GM18867 (cell line): ENCODE measurements around the gene RAB11FIP2.
"Not testable (repeated sequence)": the region's sequence is repeated elsewhere in the genome, so short reads cannot be mapped to it uniquely, and the experiment has no call there.

Experiments used
- ATAC-seq: cut with Tn5 transposase; IDR thresholded peaks from one replicate; pipeline ENCODE4 v1.9.1; 2021; ENCODE audit warnings: mild to moderate bottlenecking, moderate library complexity; ENCODE audit not compliant: unreplicated experiment

The RAB11FIP2 gene, protein sequence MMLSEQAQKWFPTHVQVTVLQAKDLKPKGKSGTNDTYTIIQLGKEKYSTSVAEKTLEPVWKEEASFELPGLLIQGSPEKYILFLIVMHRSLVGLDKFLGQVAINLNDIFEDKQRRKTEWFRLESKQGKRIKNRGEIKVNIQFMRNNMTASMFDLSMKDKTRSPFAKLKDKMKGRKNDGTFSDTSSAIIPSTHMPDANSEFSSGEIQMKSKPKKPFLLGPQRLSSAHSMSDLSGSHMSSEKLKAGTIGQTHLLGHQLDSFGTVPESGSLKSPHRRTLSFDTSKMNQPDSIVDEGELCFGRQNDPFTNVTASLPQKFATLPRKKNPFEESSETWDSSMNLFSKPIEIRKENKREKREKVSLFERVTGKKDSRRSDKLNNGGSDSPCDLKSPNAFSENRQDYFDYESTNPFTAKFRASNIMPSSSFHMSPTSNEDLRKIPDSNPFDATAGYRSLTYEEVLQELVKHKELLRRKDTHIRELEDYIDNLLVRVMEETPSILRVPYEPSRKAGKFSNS

DNA sequence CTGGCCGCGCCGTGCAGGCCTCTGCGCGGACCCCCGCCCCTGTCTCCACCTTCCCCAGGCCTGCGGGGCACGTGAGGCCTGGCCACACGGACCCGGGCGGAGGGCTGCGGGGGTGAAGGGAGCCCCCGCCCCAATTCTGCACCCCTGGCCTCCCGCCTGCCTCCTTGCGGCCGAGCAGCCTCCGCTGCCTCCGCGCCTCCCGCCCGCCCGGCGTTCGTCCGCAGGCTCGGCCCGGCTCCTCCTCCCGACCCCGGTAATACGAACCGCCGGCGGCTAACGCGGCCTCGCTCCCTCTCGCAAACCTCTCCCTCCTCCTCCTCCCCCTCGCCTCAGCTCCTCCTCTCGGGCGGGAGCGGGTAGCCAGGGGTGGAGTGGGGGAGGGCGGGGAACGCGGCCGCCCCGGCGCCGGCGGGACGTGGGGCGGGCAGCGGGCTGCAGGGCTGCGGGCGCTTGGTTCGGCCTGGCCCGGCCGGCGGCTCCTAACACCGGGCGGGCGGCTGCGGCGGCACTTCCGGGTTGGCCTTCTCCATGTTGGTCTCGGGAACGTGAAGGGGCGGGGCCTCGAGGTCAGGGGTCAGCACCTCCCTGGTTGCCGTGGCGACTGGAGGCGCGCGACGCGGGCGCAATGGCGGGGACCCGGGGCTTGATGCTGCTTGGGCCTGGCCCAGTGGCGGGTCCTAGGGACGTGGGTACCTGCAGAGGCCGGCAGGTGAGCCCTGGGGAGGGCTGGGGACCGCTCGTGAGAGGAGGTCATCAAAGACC is at the start of gene RAB11FIP2:
Gene RAB11FIP2 (minus strand): TSS at position 547 of the 762 bp plus-strand sequence. CDS start 778 bp downstream, outside the sequence.
- peak; percentile 95 for ATAC-seq

DNA sequence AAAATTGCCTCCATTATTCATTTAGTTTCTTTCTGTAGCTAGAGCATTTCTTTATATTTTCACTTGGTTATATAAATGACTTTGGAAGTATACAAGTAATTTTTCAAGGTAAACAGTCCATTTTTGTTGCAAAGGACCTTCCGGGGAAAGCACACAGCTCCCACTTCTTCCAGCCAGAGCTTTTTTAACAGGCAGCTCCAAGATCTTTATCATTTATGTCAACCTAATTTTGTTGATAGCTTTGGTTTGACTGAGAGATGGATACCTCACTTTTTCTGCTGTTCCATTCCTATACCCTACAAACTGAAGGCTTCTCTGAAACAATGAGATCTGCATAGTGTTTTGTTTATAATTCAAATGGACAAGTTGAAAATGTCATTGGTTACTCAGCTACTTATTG is 49.3 kb upstream of the RAB11FIP2 start:
- no peak for ATAC-seq

DNA sequence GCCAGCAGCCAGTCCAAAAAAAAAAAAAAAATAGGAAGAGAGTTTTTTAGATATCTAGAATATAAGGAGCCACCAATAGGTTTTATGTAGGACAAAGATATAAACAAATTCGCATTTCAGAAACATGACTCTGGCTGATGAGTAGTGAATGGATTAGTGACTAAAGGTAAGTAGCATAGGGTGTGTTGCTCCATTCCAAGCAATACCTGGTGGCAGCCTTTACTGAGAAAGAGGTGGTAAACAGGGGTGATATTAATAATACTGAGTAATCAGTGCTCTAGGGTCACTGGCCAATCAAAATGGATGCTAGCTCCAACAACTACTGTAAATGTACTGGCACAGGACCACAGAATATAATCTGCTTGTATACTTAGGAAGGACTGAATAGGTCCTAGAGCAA is 45.5 kb upstream of the RAB11FIP2 start:
- ATAC-seq: no peak

DNA sequence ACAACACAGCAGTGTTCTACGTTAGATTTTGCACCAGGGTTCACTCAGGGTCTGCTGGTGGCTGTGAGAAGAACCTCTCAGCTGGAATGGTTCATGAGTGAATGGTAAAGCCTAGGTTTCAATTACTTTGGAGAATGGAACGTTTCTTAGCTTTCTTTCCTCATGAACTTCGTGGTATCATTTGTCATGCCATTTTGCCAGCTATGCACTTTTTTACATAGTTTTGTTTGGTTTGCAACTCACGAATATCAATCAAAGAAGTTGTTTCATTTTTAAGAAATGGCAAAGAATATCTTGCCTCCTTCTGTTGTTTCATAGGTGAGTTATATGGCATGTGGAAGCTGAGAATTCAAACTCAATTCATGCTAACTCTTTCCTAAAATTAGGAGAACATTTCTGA is 34.1 kb upstream of the RAB11FIP2 start:
- no peak for ATAC-seq

DNA sequence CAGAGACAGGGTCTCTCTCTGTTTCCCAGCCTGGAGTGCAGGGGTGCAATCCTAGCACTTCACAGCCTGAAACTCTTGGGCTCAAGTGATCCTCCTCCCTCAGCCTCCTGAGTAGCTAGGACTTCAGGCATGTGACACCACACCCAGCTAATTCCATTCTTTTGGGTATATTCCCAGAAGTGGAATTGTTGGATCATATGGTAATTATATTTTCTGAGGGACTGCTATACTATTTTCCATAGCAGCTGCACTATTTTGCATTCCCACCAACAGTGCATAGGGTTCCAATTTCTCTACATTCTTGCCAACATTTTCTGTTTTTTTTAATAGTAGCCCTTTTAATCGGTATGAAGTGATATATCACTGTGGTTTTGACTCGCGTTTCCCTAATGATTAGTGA is 30.0 kb upstream of the RAB11FIP2 start:
- ATAC-seq: no peak

DNA sequence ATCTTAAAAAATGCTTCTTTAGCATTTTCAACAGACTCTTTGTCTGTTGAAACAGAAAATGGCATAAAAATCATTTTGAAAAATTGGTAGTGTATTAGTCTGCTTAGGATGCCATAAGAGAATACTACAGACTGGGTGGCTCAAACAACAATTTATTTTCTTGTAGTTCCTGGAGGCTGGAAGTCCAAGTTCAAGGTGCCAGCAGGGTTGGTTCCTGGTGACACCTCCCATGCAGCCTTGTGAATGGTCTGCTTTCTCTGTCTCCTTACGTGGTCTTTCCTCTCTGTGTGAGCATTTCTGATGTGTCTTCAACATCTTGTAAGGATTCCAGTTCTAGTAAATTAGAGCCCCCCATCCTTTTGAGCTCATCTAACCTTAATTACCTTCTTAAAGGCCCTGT is 26.1 kb upstream of the RAB11FIP2 start:
- no peak for ATAC-seq

DNA sequence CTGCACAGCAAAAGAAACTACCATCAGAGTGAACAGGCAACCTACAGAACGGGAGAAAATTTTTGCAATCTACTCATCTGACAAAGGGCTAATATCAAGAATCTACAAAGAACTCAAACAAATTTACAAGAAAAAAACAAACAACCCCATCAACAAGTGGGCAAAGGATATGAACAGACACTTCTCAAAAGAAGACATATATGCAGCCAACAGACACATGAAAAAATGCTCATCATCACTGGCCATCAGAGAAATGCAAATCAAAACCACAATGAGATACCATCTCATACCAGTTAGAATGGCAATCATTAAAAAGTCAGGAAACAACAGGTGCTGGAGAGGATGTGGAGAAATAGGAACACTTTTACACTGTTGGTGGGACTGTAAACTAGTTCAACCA is 20.6 kb upstream of the RAB11FIP2 start:
- not testable (repeated sequence) for ATAC-seq

DNA sequence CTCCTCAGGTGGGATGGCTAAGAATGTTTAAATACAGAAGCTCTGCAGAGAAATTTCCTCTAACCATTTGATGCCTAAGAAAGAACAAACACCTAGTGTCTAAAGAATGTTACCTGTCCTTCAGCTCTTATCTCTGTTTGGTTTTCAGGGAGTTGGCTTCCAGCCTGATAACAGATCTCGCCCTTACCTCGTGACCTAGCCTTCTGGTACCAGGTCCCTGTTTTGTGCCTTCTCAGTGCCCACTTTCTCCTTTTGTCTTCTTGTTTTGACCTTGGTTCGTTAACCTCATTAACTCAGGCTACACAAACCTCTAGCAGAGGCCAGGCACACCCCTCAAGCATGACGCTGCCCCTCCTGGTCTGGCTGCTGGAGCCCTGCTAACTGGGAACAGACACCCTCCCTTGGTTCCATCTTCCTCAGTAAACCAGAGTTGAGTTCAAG is 16.1 kb upstream of the RAB11FIP2 start:
- no peak for ATAC-seq

DNA sequence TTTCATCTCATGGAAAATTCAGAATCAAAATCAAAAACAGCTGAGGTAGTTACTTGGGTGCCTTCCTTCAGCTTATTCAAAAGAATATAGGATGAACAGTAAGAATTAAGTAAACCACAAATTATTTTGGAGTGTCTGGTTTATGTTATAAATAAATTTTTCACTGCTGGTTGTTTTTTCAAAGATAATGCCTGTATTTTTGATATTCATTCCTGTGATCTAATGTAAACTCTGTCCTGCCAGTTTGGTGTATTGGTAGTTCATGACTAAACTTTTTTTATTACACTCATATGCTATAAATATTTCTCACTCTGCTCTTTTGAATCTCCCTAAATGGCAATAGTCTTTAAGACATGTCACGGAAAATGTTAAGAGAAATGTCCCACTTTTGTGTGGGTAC is 11.6 kb upstream of the RAB11FIP2 start:
- ATAC-seq: no peak

DNA sequence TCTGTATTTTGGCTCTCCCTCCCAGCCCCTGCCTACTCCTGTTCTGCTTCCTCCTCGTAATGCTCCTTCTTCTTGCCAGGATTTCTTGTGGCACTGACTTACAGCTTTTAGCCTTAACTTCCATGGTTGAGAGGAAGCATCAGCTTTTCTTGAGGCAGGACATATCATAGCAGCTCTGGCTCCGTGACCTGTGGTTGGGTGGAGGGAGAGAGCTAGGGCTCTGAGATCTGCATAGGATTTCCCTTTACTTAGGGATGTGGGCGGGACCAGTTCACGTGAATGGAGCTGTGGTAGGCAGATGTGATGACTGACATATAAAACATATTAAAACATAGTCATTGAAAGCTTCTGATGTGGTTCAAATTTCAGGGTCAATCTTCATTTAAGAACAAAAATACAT is 10.6 kb upstream of the RAB11FIP2 start:
- ATAC-seq: no peak

DNA sequence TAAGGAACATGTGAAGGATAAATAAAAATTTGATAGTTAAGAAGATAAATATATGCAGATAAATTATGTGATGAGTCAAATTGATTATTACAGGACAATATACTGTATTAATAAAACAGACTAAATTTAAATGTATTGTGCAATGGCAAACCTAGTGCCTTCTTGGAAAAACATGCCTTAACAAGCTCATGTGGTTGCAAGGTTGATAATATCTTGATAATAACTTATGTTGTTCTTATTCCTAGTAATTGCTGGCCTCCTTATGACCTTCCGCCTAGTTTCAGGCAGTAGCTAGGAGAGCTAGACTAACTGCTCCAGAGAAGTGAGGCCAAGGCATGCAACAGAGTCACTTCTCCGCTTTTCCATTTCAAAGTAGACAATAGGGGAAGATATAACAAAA is 7.6 kb upstream of the RAB11FIP2 start:
- ATAC-seq: no peak

DNA sequence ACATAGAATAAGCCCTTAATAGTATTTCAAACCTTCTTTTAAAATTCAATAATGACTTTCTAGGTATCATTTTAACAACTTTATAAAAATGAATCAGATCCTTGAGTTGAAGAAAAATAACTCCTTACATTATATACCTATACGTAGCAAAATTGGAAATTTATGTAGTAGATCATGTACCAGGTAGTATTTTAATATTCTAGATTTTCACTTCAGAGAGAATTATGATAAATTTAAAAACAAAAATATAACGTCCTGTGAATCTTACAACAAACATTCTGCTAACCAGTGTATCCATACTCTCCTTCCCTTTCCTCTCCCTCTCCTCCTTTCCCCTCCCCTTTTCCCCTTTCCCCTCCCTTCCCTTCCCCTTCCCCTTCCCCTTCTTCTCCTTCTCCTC is 6.1 kb upstream of the RAB11FIP2 start:
- ATAC-seq: no peak

DNA sequence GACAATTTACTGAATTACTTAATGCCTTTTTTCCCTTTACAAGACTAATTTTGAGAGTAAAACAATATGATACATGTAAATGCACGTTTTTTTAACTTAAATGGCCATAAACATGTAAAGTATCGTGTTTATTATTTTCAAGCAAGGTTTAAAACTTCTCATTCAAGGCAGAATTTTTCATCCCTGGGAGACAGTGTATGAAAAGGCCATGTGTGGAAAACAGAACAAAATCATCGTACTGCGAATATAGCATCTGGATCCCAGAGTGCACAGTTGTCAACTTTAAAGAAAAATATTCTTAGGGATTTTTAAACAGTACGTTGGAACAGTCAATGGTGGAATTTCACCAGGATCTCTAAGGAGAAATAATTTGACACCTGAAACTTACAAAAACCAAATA is 1.1 kb upstream of the RAB11FIP2 start:
- ATAC-seq: no peak

DNA sequence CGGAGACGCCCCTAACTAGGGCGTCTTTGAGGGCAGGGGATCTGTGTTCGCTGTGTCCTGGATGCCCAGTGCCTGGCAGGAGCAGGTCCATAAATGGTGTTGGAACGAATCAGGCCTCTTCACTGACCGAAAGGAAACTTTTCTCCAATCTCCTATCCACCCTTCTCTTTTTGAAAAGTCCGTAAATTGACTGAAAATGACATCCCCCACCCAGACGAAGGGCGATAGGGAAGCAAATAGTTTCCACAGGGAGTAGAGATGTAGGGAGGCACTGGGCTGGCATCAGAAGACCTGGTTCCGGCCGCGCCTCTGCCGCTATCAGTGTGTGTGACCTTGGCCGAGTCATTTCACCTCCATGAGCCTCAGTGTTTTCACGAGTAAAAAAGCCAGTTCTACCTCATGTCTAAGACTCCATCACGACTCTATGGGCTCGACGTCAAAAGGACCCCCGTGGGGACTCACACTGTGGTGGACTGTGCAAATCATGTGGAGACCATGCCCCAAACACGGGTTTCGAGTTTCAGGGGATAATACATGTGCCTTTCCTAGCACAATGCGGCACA is 497 bp upstream of the RAB11FIP2 start:
- ATAC-seq: peak; percentile 13

DNA sequence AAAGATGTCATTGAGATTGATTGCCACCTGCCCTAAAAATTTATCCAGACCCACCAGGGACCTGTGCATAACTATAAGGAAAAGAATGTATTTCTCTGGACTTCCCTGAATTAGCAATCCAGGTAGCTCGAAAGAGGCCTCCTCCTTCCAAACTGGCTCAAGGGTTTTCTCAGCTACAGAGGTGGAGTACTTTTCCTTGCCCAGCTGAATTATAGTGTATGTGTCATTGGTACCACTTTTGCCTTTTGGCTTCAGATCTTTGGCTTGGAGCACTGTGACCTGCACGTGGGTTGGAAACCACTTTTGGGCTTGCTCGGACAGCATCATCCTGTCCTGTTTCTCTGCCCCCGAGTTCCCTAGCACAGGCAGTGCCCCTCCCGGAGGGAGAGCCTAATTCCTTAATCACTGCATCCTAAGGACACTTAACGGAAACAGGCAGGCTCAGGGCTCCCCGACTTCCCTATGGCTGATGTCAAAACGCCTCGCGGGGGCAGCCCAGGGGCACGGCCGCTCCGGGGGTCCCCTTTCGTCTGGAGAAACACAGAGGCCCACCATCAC is 825 bp downstream of the RAB11FIP2 start:
- ATAC-seq: peak; percentile 12

DNA sequence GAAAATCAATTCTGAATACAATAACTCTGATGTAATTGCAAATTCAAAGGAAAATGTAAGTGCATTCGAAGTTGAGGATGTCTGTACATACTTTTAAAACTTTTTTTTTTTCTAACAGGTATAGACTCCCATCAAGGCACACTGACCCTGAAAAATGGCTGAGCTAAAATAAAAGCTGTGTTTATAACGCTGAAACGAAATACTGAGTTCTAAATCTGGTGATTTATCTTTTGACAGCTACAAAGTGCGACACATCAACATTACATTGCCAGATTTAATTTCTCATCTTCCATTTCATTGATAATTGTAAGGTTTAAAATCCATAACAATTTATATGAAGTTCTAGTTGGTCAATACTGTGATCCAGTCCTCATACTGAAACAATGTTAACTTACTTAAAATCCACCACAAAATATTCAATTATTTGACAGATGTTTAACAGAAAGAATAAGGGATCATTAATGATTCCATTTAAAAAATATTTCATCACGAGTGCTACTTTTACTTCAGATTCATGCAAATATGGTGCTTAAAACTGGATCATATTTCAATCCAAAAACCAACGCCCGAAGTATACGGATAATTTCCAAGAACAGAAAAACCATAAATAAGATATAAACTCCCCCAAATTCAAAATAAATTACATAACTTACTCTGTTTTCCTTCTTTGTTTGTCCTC is 1.4 kb downstream of the RAB11FIP2 start:
- no peak for ATAC-seq

DNA sequence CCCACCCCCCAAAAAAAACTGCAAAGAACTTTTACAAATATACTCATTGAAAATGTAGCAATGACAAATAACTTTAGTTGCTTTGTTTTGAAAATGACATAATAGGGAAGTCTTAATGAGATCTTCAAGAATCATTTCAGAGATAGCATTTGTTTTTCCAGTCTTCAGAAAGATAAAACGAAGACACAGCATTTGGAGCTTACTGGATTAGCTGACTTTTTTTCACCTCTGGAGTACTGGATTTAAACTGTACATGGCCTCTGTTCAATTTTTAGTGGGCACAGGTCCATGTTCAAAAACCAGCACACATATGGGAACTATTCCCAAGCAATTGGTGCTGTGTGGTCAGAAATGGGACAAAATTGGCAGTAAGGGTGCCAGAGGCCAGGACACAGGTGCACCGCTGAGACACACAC is 3.9 kb downstream of the RAB11FIP2 start:
- no peak for ATAC-seq

DNA sequence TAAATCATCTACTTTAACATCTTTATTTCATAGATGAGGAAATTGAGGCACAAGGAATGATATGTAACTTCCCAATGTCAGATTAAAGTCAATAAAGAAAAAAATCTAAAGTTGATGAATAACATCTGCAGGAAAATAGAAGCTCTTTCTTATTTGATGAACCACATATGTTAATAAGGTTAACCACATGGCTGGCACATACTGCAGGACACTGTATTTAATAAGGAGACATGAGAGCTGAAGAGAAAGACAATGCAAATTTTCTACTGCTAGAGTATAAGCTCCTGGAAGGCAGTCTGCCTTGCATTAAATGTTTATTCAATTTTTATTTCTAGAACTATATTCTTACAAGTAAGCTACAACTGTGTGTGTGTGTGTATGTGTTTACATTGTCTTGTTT is 4.4 kb downstream of the RAB11FIP2 start:
- no peak for ATAC-seq

DNA sequence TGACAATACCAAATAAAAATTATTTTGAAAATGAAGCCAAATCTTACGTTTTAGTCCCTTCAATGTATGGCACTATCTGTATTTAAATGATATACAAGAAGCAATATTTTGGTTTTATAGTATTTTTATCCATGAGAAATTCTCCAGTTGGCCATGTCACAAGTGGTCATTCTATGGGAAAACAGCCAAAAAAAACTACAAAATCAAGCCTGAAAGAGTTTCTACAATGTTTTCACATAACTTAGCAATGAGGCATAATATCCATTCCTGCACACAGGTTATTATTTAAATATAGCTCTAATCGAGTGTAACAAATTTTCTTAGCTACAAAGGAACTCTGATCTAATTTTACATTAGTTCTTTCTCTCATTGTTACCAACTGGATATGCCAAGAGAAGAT is 5.4 kb downstream of the RAB11FIP2 start:
- no peak for ATAC-seq

DNA sequence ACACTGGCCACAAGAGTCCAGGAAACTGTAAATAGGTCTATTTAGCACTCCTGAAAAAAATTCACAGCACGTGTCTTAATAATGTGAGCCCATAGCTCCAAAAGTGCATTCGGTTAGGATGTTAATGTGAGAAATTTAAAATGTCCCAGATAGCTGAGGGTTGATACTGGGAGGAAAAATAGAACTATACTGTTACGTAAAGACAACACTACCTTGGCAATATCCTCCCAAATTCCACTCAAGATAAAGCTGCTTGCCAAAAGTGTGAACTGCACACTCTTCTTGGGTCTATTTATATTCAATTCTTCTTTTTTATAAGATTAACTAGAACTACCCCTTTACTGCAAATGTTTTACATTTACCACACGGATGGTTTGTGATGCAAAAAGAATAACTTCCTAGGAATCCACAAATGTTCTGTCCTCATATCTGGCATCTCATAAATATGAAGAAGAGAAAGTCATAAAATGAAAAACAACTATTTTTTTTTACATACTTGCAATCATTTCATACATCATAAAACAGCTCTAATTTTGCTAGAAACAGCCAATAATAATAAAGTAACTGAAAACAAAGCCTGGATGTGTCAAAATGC is 10.4 kb downstream of the RAB11FIP2 start:
- ATAC-seq: no peak
